Measurements from ENCODE around the gene BMAL1.

Gene BMAL1

DNA sequence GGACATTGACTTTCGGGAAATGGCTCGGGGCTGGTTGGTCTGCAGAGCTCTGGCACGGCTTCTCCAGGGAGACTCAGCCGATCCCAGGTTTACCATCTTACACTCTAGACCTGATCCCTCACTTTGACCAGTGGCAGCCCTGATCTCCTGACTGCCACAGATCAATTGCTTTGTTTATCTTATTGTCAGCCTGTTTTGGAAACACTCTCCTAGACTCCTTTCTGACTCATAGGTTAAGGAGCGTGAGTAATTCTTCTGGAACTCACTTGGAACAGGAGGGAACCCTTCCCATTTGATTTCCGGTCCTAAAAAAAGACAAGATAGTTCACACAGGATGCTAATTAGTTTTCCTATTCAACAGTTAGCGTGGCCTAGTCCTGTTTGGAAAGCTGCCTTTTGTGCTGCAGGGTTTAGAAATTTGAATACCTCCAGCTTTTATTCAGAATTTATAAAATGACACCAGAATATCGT lies 16.0 kb upstream of the BMAL1 start:
- peak; percentile 81 for DNase-seq (ENCODE audit: low read depth)

DNA sequence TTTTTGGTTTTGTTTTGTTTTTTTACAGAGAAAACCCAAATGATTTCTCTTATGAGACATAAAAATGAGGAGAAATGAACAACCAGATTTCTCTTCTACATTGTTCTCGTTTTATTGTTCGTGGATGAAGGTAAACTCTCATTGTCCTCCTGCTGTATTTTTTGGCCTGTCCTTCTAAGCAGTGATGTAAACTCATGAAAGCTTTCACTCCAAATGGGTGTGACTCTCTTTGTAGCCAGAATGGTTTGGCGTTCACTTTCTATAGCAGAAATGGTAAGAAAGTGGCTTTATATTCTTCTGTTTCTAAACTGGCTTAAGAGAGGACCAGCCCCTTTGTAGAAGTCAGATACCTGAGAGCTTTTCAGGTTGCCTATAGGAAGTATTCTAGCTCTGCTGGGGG lies 15.5 kb upstream of the BMAL1 start:
- no peak for DNase-seq (ENCODE audit: low read depth)

DNA sequence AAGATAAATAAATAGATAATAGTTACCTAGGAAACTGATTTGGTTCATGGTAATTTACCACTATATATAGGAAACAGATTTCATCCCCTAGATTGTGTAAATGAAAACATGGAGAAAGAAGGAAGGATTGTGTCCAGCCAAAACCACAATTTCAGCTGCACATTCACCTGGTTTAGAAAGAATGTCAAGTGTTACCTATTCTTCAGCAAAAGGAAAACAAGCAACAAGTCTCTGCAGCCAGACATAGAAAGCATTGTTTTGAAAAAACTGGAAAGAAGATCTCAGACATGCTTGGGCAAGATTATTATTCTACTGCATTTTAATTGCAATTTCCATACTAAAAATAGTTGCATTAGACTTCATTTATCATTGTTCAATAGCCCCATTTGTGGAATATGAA lies 8.8 kb upstream of the BMAL1 start:
- no peak for DNase-seq (ENCODE audit: low read depth)

DNA sequence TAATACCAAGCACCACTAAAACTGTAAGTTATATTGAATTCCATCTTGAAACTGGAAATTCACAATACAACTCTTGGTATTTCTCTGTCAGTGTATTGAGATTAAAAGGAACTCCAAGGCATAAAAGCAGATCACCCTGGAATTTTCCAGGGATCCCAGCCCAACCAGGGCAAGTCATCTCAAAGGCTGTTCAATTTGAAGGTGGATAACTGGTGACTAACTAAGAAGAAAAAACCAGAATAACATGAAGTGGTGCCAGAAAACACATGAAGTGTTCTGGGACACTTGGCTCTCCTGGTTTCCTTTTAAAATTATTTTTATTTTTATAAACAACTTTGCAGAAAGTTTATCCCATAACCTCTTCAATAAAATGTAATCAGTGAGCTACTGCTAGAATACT lies 7.8 kb upstream of the BMAL1 start:
- no peak for DNase-seq (ENCODE audit: low read depth)

DNA sequence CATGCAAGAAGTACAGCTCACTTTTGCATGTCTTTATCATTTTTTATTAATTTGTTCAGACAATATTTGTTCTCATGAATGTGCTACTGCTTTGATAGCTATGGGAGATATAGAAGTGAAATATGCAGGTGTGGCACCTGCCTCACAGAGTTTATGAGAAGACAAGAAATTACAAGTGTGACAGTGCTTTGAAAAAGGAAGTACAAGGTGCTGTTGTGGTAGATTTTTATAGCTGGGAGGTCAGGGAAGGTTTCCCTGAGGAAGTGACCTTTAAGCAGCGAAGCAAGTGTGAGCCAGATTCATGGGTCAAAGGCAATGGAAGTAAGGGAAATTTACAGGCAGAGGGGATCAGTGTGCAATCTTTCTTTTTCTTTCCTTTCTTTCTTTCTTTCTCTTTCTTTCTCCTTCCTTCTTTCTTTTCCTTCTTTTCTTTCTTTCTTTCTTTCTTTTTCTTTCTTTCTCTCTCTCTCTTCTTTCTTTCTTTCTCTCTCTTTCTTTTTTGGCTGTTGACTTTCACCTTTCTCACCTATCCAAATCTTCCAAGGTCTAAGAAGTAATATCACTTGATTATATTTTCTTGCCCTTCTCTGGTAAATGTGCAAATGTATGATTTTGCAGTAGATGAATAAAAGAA lies 6.4 kb upstream of the BMAL1 start:
- DNase-seq (ENCODE audit: low read depth): no peak

DNA sequence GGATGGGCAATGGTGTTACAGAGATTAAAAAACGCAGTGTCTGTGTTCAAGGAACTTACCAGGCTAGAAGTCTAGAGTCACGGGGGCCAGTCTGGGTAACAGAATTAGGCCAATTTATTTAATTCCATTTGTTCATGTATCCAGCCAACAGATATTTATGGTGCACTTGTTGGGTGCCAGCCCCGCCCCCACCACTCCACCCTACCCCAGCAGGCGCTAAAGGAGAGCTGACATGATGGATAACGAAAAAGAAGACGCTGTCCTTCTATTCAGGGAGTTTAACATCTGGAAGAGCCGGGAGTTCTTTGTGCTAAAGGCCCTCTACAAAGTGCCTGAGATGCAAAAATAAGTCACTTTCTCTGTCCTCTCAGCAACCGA lies 1.1 kb upstream of the BMAL1 start:
- DNase-seq (ENCODE audit: low read depth): no peak

DNA sequence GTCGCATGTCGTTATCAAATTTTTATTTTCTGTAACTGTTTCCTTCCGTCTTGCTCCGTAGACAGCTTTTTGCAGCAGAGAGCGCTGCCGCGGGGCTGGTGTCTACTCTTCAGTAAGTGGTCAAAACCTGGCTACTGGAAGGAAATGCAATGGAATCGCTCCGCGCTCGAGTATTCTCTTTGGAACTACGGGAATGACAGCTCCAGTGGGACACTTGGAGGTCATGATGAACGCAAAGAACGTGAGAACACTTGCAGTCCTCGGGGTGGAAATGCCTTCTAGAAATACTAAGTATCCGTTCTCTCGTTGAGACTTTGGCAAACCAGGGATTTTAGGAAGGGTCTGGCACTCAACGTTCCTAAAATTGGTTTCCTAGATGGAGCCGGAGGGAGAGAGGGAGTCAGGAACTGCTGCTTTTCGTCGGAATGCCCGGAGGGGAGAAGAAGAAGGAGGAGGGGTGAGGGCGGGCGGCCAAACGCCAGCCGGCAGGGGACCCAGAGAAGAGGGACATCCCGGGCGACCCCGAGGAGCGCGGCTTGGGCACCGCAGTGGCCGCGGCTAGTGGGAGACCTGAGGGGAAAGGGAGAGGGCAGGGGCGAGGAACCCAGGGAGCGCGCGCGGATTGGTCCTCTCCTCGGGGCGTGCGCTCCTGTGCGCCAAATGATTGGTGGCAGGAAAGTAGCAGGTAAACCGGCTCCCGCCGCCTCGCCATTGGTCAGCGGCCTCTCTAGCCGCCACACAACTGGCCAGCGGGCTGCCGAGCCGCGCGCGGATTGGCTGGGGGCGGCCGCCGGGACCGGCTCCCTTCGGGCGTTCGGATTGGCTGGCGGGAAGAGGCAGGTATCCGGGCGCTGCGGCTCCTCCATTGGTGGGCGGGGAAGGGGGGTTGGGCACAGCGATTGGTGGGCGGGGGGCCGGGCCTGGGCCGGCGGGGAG lies 490 bp upstream of the BMAL1 start:
- DNase-seq (ENCODE audit: low read depth): peak; percentile 97

DNA sequence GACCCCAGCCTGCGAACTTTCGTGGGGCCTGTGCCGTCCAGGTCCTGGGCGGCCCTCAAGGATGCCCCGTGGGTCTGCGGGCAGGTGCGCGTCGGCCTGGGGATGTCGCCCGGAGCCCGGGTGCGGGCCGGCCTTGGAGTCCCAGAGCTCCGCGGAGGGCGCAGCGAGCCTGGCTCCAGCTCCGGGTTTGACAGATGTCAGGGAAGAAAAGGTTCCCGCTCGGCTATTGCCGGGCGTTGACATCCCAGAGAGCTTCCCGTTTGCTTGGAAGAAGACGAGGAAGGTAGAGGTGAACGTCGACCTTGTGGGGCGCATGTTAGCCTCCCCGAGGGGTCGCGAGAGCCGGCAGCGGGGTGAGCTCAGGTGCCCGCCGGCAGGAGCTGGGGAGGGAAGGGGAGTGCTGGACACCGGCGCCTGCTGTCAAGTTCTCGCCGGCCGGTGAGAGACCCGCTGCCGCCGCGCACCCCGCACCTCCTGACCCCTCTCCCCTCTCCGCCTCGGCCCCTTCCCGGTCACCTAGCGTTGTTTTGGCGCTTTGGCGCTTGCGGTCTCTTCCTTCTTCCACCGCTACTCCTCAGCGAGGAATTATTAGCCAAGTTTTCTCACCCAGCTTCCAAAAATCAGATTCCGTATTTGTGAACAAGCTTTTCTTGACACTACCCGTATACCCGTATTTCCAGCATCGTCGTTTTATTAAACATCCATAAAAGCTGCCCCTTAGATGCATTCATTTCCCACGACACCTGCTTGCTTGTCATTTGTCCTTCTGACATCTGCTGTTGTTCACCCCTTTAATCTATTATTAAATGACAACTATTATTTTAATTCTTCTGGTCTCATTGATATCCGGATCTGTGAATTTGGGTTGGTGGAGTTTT lies 1.3 kb downstream of the BMAL1 start:
- DNase-seq (ENCODE audit: low read depth): no peak

DNA sequence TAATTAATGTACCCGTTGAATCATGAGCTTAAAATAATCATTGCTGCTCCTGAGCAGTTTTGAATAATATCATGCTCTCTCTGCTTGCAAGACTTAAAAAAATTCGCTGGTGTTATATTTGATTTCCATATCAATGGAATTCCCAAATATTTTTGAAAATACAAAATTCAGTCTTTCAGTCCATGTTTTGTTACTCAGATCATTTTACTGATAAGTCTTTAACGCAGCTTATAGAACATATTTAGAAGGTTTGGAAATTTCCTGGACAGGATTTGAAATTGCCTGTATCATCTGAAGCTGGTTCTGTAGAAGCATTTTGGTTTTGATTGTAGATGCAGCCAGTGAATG lies 1.9 kb downstream of the BMAL1 start:
- no peak for DNase-seq (ENCODE audit: low read depth)

DNA sequence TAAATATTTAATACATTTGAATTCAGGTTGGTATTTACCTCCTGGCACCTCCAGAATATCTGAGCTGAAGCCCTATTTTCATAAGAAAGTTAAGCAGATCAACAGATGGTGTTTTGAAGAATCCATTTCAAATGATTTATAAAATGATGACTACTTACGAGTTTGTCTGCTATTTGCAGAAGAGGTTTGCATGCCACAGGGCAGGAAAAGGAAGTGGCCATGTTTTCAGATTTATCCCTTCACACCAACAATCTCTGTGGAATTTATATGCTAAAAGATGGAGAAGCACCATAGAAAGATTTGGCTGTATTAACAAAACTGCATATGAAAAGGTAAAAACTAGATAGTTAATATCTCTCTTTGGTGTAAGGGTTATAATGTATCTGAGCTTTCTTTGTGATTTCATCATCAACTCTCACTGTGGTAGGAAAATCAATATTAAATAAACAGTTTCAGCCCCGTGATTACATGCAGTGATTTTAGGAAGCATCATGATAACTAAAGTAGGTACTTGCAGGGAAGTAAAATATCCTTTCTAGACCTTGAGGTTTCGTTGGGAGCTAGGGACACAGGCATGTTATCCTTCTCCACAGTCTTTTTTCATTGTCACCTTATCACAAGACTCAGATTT lies 2.6 kb downstream of the BMAL1 start:
- no peak for DNase-seq (ENCODE audit: low read depth)

DNA sequence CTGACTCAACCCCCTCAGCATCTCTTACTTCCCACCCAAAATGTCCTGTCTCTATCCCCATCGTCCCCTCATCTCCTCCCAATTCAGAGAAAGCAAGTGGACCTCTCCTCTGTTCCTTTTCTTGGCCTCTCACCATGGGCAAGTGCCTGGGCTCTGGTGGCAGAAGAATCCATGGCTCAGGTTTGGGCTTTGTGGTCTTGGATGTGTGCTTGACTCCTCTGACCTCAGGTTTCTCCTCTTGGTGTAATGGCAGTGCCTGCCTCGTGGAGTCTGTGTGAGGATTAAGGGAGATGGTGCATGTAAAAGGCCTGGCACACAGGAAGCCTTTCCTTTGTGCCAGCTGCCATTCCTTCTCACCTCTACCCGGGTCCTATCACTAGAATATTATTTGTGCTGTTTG lies 3.2 kb downstream of the BMAL1 start:
- no peak for DNase-seq (ENCODE audit: low read depth)

DNA sequence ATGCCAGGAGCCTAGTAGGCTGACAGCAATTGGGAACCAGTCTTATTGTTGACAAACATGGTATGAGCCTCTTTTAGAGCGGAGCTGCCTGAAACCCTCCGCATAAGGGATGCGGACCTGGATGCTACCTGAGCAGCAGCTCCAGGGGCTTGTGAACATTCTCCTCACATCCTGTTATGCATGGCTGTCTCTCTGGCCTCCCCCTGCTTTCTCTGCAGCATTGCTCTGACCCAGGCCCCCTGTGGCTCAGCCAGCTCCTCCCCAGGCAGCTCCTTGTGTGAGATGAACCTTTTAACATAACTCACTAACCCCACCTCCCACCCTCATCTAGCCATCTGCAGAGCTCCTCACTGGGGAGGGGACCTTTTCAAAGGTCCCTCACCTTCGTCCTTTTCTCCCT lies 6.0 kb downstream of the BMAL1 start:
- no peak for DNase-seq (ENCODE audit: low read depth)

DNA sequence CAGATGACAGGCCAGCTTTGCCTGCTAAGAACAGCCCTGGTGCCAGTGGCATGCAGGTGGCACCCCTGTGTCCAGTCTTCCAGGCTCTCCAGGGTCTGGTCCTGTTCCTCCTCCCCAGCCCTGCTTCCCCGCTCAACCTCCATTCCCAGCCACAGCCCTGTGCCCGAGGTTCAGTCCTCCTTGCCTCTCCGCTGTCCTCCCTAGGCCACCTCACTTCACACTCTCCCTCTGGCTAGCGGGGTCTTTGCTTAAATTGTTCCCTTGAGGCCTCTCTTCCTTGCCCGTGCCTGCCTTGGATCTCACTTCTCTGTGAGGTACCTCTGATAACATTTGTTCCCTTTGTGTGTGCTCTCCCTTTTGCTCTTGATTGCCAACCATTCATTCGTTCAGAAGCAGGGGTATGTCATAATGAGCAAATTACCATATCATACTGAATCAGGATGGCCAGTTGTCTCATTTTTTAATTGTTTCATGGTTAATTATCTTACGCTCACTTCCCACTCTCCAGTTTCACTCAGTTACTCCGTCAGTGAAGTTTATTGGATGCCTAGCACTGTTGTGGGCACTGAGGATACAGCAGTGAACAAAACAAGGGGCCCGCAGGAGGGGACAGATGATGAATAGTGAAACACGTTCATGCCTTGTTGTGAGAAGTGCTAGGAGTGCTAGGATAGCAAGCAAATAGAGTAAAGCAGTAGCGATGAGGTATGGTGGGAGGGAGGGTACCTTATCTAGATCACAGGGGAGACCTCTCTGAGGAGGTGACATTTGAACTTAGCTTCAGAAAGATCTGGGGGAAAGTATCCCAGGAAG lies 7.4 kb downstream of the BMAL1 start:
- no peak for DNase-seq (ENCODE audit: low read depth)

DNA sequence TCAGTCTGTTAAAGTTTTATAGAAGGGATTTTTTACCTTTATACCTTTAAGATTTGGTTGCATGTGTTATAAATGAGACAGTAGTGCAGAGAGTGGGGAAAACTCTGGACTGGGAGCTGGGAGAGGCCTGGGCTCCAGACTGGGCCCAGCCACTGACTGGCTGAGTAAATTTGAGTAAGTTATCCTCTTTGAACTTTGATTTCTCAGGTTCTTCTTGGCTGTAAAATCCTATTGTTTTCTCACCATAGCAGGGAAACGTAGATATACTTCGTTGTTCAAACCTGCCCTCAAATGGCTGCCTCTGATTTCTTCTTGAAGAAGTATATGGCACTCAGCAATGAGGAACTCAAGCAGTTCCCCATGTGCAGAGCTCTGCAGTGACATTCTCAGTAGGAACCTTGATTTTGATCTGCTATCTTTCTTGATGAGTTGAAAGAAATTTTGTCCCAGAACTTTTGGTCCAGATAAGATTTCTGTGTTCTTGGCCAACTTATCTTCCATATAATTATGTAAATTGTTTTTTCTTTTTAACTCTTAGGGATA lies 8.8 kb downstream of the BMAL1 start:
- DNase-seq (ENCODE audit: low read depth): no peak

DNA sequence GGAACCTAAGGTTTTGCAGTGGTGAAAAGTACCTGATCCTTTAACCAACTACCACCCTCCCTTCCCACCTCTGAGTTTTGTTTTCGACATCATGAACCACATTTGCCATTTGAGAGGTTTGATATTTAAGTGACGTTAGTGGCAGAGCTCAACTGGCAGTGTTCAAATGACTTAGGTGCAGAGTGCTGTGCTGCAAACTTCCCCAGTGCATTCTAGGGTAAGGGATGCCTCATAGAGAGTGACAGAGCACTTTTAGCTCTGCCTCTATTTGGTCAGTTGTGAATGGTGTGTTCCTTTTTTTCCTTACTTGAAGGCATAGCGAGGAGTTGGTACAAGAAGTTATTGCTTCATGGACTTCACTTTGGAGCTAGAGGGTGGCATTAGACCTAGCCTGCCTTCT lies 9.4 kb downstream of the BMAL1 start:
- no peak for DNase-seq (ENCODE audit: low read depth)

DNA sequence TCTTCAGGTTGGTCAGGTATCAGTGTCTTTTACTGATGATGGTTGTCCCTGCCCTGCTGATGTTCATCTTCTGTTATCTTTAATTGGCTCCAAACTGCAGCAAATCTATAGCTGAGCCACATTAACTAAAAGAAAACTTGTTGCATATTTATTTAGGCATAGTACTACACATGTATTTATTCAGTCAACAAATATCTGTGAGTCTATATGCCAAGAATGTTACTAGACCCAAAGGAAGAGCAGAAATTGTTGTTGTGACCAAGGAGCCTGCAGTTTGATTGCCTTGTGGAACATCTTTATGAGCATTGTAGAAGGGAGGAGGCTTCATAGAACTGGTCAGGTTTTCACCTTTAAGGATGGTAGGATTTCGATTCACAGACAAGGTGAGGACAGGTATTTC lies 10.1 kb downstream of the BMAL1 start:
- no peak for DNase-seq (ENCODE audit: low read depth)

DNA sequence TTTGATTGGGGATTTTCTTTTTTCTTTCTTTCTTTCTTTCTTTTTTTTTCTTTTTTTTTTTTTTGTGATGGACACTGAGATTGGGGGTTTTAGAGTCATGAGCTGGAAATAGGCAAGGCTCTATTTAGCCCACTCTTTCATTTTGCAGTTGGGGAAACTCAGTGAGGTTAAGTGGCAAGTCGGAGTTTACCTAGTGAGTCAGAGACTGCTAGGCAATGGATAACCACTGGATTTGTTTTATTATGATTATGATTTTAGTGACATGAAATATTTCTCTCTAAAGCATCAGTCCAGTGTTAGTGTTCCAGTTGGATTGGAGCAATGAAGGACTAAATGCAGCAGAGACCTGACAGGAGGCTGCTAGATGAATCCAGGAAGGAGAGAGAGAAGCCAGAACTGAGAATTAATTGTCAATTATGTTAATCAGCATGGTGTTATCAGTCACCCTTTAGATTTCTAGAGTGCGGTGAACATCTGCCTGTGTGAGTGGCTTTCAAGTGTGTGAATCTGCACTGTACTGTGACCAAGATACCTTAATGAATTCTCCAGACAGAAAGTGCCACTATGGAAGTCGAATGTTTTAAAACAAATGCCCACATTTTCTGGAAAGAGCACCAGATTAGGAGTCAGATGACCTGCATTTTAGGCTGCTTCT lies 10.9 kb downstream of the BMAL1 start:
- no peak for DNase-seq (ENCODE audit: low read depth)

DNA sequence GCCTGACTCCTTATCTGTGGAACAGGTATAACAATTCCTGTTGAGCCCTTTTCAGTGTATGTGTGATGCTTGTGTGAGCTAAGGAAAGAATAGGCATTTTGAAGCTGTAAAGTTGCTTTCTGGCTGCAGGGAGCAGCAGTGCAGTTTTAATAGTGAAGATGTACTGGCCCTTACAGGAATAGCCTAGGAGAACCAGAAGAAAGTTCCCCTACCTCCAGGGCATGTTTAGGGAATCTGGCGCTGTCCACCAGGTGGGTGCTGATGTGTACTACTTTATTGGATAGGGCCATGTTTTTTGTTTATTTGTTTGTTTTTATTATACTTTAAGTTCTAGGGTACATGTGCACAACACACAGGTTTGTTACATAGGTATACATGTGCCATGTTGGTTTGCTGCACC lies 11.5 kb downstream of the BMAL1 start:
- peak; percentile 33 for DNase-seq (ENCODE audit: low read depth)

DNA sequence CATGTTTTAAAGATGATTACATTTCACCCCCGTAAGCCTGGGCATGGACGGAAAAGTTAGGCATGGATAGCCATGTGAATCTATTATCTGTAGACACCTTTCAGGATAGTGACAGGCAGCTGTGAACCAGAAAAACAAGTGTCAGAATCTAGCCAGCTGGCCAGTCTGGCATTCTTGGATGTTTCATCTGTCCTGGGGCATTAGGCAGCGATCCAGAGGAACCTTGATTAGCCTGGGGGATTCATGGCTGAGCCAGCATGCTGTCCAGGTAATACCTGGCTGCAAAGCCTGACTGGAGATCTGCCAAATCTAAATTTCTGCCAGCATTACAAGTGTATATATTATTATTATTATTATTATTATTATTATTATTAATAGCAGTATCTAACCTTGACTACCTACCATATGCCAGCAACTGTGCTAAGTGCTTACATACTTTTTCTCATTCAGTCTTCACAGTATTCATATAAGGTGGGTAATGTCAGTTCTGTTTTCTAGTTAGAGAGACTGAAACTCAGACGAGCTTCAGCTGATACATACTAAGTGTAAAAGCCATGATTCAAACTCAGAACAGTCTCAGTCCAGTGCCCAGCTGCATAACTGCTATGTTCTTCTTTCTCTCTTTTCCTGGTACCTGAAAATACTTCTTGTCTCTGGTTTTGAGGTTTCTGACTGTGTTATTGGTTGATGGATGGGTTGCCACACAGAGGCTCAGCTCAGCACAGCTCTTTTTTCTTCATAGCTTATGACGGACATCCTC lies 12.8 kb downstream of the BMAL1 start:
- DNase-seq (ENCODE audit: low read depth): no peak

DNA sequence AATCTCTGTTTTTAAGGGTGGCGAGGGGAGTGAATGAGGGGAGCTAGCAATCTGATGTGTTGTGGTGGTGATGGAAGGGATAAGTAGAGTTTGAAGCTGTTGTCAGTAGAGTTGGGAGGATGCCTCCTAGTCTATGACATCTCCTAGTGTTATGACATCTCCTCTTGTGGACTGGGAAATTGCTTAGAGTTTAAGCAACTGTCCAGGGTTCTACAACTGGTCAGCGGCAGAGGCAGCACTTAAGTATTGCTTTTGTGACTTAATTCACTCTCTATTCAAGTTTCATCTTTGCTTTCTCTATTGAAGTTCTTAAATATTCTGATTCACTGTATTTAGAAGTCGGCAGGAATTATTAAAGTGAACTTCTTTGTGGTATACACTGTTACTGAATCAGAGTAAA lies 13.8 kb downstream of the BMAL1 start:
- DNase-seq (ENCODE audit: low read depth): no peak

Data from amniotic epithelial cell (primary cell).